Camera-type eye (tissue), 1 donor: ENCODE results near the gene LGI1. TPM values are rescaled to one million over a fixed set of nuclear protein-coding genes. Genes with fewer than 3 reads are reported as not detected.

Experiments used
- total RNA-seq: library from RNA; depleted of rRNA; stranded (reverse); fragments of >200 nt; gene quantifications from one replicate; pipeline ENCODE4 v1.2.3, GENCODE V29; 2014

LGI1 gene
- total RNA-seq, result 12.0 TPM

GRCh38 chr10:93757801-93758507, at the start of gene LGI1:
LGI1 (plus strand) TSS chr10:93757936; CDS start chr10:93758145, 209 bp downstream.

Other genes starting within 250 kb of the LGI1 start
- gene FFAR4, start 191.3 kb upstream of the LGI1 start, total RNA-seq, result not detected
- gene RBP4, start 156.7 kb upstream of the LGI1 start, total RNA-seq, result 7.0 TPM
- 4.2 TPM for gene PDE6C, start 145.4 kb upstream of the LGI1 start, total RNA-seq
- gene FRA10AC1, start 55.3 kb upstream of the LGI1 start, total RNA-seq, result 40.8 TPM
- gene SLC35G1, start 136.0 kb downstream of the LGI1 start, total RNA-seq, result 8.0 TPM
- gene PLCE1, start 236.0 kb downstream of the LGI1 start, total RNA-seq, result 28.2 TPM